HG02852 (cell line): Measurements from ENCODE around the gene MRGPRX1.
"Not testable (repeated sequence)": the region's sequence is repeated elsewhere in the genome, so short reads cannot be mapped to it uniquely, and the experiment has no call there.

Experiments
- ATAC-seq: cut with Tn5 transposase; IDR thresholded peaks from one replicate; pipeline ENCODE4 v1.9.1; 2021; ENCODE audit warnings: mild to moderate bottlenecking, moderate library complexity; ENCODE audit not compliant: unreplicated experiment

MRGPRX1 gene

DNA sequence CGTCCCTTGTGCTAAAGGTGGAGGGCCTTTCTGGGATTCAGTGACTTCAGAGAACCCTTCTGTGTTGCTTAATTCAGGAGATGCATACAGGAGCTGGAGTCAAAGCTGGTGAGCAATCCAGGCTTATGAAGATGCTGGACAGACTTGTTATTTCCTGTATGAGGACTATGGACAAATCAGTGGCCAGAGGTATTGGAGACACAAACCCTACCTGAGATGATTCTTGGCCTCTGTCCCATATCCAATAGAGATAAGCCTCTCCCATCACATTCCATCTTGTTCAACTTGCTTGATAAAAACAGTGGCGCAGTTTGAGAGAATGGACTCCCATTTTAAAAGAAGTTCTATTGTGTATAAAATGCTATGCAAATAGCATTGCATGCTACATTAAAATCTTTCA is at the start of gene MRGPRX1:
TSS of gene MRGPRX1 (minus strand) at position 101 of the 400 bp plus-strand sequence. CDS start 4,630 bp downstream, outside the sequence.
- ATAC-seq: no peak

DNA sequence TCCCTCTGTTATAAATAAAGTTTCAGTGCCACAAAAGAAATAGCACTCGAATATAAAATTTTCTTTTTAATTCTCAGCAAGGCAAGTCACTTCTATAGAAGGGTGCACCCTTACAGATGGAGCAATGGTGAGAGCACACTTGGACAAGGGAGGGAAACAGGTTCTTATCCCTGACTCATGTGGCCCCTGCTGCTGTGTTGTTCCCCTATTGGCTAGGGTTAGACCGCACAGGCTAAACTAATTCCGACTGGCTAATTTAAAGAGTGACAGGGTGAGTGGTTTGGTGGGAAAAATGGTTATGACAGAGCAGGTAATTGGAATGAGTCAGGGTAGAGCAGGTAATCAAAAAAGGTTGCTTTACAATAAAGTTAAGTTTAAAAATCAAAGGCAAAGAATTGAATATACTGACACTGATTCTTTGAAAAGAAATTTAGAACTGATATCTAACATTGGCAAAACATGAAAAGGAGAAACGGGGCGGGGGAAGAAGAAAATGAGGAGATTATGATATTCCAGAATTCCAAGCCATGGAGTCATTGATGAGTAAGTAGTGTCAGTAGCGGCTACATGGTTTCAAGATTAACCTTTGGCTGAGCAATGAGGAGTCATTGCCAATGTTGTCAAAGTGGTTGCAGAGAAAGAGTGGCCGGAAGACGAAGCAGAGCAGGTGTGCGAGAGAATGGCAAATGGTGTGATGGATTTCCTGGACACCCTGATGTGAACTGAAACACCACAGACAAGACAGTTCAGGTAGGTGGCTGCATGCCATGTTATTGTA is 48.4 kb upstream of the MRGPRX1 start:
- no peak for ATAC-seq

DNA sequence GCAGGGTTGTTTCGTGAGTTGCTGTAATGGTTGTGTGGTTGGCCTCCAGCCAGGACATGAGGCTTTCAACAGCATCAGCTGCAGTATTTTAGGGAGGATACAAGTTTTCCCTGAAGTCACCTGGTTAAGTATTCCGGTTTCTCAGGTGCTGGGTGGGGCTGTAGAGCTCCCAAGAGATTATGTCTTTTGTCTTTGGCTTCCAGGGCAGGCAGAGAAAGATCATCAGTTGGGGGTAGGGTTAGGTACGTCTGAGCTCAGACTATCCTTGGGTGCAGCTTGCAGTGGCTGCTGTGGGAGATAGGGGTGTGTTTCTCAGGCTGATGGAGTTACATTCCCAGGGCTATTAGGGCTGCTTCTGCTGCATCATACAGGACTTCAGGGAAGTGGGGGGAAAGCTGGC is 47.5 kb upstream of the MRGPRX1 start:
- no peak for ATAC-seq

DNA sequence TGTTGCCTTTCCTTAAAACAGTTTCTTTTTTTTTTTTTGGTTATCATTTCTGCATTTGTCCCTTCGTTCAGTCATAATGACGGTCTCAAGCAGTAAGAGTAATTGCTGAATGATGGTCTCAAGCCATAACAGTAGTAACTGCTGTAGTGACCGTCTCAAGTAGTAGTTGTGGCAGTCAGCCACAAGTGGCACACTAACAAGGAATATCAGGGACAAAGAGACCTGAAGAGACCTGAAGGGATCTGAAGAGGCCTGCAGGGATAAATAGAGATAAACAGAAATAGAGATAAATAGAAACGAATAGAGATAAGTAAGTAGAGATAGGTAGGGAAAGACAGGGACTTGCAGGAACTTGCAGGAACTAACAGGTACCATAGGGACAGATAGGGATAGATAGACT is 42.7 kb upstream of the MRGPRX1 start:
- ATAC-seq: no peak

- ATAC-seq: no peak
These were observed 35.0 kb upstream of the MRGPRX1 start for GRCh38 chr11:18974192-18974591.

- no peak for ATAC-seq
These were observed 33.1 kb upstream of the MRGPRX1 start for GRCh38 chr11:18972336-18972735.

DNA sequence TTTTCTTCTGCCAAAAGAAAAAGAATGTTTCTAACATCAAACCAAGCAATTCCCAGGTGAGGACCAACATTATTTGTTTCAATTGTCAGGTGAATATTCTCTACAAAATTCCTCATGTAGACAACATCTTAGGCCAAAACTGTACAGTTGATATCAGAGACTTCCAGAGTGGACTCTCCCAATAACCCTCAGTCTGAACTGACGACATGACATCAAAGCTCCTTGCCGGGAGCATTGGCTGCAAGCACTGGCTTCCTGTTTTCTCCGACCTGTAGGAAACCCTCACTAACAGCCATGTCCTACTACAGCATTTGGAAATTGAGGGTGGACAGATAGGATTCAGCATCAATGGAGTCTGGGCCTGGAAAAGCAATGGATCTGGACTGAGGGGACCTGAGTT is 30.5 kb upstream of the MRGPRX1 start:
- ATAC-seq: no peak

DNA sequence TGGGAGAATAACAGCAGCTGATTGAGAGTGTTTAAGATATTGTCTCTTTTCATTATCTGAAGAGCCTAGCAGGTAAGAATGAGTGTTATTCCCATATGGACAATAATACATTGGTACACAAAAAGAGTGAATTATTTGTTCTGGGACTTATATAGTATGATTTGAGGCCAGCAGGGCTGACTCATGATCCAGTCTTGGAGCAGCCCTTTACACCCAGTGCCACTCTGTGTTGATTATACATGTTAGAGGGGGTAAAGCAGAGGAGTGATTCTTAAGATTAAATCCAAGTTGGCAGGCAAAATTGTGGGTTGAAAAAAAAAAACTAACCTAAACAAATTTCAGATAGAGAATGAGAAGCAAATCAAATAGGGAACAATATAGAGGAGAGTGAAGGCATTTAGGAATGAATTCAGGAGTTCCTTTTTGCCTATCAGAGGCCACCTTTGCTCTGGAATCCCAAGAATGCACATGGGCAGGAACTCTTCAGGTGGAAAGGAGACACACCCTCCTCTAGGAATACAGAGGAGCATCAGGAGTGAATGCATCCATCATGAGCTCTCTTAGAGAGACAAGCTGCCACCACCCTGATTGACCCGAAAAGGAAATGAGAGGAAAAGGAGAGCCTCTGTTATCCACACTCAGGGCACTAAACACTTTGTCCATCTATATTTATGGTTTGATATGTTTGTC is 19.2 kb upstream of the MRGPRX1 start:
- no peak for ATAC-seq

DNA sequence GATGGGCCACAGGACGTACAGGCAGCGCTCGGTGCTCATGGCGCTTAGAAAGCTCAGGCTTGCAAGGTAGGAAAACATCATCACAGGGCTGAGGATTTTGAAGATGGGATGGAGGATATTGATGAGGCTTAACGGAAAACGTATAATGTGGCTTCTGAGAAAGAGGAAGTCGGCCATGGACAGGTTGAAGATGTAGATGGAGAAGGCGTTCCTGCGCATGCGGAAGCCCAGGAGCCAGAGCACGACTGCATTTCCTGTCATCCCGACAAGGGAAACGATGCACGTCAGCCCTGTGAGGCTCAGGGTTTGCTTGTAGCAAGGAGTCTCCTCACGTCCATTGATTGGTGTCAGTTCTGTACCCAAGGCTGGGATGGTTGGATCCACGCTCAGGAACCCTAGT is 17.4 kb upstream of the MRGPRX1 start:
- ATAC-seq: no peak

GRCh38 chr11:18936002-18936673 is 3.1 kb downstream of the MRGPRX1 start:
- ATAC-seq: no peak

GRCh38 chr11:18934195-18934814 is 4.9 kb downstream of the MRGPRX1 start:
- no peak for ATAC-seq

DNA sequence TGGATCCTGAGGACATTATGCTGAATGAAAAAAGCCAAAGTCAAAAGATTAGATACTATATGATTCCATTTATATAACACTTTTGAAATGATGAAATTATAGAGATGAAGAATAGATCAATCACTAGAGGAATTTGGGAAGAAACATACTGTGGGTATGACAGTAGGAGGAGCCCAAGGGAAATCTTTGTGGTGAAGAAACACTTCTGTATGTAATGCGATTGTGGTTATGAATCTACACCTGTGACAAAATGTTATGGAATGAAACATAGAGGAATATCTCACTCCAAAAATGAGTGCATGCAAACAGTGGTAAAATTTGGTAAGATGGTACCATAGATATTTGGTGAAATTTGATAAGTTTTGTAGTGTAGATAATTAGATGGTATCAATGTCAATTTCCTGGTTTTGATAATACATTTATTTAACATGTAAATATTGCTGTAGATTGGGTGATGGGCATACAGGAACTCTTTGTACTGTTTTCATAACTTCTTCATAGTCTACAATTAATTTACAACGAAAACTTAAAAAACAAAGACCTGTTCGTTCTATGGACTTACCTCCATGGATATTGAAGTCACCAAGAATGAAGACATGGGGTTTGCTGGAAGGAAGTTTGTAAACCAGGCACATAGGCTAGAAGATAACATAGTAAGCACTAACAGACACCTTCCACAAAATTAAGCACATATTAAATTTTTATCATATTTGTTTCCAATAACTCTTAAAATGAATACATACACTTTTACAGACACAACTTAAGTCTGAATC is 11.5 kb downstream of the MRGPRX1 start:
- no peak for ATAC-seq

DNA sequence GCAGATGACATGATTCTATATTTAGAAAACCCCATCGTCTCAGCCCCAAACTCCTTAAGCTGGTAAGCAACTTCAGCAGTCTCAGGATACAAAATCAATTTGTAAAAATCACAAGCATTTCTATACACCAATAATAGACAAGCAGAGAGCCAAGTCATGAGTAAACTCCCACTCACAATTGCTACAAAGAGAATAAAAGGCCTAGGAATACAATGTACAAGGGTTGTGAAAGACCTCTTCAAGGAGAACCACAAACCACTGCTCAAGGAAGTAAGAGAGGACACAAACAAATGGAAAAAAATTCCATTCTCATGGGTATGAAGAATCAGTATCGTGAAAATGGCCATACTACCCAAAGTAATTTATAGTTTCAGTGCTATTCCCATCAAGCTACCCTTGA is 13.8 kb downstream of the MRGPRX1 start:
- not testable (repeated sequence) for ATAC-seq

DNA sequence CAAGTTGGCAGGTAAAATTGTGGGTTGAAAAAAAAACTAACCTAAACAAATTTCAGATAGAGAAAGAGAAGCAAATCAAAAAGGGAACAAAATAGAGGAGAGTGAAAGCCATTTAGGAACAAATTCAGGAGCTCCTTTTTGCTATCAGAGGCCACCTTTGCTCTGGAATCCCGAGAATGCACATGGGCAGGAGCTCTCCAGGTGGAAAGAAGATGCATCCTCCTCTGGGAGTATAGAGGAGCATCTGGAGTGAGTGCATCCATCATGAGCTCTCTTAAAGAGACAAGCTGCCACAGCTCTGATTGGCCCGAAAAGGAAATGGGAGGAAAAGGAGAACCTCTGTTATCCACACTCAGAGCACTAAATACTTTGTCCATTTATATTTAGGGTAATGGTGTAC is 26.3 kb downstream of the MRGPRX1 start:
- ATAC-seq: no peak

DNA sequence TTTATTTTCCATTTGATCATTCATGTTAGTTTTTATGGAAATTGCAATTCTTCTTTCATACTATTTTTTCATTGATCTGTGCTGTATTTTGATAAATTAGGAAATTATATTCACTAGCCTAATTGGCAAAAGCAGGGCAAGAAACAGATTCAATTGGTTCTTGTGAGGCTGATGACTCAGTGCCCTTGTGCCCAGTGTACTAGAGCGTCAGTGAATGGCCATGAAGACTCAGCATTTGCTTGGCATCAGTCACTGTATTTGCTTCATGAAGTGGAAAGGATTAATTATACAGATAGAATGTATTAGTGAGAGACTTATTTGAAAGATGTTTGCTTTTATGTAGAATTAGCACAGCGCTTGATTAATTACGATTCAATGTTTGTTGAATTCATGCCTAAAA is 31.8 kb downstream of the MRGPRX1 start:
- no peak for ATAC-seq

DNA sequence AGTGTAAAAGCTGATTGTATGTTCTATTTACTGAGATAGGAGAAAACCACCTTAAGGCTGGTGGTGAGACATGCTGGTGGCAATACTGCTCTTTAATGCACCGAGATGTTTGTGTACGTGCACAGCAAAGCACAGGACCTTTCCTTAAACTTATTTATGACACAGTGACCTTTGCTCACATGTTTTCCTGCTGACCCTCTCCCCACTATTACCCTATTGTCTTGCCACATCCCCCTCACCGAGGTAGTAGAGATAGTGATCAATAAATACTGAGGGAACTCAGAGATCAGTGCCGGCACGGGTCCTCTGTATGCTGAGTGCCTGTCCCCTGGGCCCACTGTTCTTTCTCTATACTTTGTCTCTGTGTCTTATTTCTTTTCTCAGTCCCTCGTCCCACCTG is 38.6 kb downstream of the MRGPRX1 start:
- not testable (repeated sequence) for ATAC-seq

DNA sequence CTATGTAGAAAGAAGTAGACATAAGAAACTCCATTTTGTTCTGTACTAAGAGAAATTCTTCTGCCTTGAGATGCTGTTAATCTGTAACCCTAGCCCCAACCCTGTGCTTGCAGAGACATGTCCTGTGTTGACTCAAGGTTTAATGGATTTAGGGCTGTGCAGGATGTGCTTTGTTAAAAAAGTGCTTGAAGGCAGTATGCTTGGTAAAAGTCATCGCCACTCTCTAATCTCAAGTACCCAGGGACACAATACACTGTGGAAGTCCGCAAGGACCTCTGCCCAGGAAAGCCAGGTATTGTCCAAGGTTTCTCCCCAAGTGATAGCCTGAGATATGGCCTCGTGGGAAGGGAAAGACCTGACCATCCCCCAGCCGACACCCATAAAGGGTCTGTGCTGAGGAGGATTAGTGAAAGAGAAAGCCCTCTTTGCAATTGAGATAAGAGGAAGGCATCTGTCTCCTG is 39.0 kb downstream of the MRGPRX1 start:
- not testable (repeated sequence) for ATAC-seq

DNA sequence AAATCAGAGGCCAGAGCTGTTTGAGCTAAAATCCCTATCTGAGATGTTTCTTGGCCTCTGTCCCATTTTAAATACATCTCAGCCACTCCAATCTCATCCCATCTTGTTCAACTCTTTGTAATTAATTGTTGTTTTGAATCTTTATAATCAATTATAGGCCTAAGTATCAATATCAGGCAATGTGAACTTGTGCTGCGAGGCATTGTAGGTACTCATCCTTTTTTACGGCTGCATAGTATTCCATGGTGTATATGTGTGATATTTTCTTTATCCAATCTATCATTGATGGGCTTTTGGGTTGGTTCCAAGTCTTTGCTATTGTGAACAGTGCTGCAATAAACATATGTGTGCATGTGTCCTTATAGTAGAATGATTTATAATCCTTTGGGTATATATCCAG is 47.5 kb downstream of the MRGPRX1 start:
- not testable (repeated sequence) for ATAC-seq

GRCh38 chr11:18890615-18891014 is 48.6 kb downstream of the MRGPRX1 start:
- no peak for ATAC-seq
